GM21447 (cell line): ENCODE results near the gene GREB1.
A peak's percentile ranks its signal among the peaks of the same experiment; 100 is the strongest.

Source experiments
- ATAC-seq: cut with Tn5 transposase; IDR thresholded peaks from one replicate; pipeline ENCODE4 v1.9.1; 2021; ENCODE audit not compliant: unreplicated experiment

Gene GREB1

GRCh38 chr2:11578986-11579774, 45.3 kb downstream of the GREB1 start:
- ATAC-seq = no peak

DNA sequence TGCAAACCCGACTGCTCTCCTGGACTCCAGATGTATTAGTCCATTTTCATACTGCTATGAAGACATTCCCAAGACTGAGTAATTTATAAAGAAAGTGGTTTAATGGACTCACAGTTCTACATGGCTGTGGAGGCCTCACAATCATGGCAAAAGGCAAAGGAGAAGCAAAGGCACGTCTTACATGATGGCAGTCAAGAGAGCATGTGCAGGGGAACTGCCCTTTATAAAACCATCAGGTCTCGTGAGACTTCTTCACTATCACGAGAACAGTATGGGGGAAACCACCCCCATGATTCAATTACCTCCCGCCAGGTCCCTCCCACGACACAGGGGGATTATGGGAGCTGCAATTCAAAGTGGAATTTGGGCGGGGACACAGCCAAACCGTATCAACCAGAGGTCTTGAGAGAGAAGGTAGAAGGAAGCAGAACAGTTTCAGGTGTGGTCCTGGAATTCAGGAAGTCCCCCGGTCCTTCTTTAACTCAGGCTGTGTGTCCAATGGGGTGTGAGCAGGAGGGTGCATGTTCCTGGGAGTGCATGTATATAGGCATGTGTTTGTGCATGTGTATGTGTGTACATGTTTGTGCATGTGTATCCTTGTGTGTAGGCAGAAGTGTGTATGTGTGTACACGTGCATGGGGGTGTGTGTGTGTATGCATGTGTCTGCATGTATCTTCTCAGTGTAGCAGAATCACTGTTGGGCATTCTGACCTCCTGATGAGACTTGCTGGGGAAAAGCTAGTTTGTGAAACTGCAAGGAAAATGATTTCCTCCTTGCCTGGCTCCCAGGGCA, 46.2 kb downstream of the GREB1 start:
- ATAC-seq = no peak

DNA sequence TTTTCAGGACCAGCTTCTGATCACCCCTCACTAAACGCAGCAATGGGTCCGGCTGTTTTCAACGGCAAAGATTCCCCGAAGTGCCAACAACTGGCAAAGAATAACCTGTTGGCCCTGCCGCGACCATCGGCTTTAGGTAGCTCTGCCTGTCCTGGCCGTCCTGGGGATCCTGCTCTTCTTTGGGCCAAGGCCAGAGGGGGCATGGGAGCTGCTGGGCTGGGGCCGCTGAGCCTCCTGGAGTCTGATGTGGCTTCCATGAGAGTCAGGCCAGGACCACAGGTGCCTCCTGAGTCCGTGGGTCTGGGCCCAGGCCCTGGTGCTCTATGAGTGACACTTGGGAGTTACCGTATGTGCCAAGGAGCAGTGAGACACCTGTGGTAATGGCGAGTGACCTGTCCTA, 46.9 kb downstream of the GREB1 start:
- no peak for ATAC-seq

- ATAC-seq = no peak
These were observed 47.4 kb downstream of the GREB1 start for GRCh38 chr2:11581124-11581796.

DNA sequence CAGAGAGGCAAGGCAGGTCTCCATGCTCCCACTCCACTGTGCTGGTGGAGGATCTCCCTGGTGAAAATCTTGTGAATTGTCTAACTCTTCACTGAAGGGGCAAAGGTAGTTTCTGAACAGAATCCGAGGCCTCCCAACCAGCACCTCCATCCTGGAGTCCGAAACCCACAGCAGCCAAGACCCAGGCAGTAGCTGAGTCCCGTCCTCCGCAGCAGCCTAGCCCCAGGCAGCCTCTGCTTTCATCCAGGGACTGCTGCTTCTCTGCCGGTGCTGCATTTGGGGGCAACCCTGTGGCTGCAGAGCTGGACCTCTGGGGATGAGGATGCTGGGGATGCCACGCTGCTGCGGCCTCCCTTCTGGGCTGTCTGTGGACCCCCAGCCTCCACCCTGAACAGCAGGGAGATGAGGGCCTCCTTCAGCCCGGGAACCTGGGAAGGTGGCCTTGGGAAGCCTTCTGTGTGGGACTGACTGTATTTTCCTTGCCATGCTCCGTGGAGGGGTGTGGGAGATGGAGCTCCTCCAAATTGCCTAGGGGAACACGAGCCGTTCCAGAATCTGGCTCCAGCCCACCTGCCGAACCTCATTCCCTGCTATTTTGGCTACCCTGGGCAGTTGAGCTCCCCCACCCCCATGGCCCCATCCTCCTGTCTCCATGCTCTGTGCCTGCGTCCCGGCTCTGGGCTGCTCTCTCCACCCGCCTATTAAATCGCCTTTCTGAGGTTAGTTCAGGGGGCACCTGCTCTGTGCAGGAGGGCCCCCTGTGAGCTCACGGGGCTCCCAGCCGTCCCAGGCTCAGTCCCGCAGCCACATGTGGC, 48.2 kb downstream of the GREB1 start:
- ATAC-seq = no peak

DNA sequence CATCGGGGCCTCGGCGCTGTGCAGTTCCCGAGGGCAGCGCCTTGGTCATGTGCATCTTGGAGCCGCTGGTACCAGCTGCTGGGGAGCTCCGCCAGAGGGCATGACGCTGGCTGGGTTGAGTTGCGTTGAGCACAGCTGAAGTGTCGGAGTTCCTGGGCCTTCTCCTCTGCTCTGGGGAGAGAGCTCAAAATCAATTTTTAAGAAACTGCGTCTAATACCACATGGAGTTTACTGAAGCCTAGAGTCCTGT, 48.7 kb downstream of the GREB1 start:
- ATAC-seq = no peak

GRCh38 chr2:11582862-11583752, 49.3 kb downstream of the GREB1 start:
- peak; percentile 46 for ATAC-seq

DNA sequence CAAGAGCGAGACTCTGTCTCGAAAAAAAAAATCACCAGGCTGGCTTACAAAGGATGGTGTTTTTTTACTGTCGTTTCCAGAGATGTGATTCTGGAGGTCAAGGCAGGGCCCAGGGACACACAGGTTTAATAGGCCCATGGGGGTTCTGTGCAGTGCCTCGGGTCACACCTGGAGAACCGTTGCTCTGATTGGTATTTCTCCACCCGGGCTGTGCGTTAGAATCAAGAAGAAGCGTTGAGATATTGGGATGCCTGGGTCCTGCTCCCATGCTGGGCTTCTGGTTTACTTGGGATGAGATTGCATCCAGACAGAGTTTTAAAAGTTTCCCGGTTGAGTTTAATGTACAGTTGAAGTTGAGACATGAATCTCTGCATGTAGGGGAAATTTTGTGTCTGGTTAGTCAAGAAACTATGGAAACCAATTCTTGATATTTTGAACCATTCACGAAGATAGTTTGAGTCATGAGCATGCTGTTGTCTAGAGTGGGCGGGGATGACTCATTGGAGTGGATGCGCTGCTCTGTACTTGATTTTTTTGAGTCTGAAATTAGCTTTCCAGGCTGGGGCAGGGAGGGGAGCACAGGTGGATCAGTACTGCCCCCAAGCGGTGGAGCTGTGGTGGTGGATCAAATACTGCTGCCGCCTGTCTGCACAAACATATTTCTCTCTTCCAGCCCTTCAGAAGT, 50.1 kb downstream of the GREB1 start:
- ATAC-seq = peak; percentile 85

- no peak for ATAC-seq
These were observed 50.7 kb downstream of the GREB1 start for GRCh38 chr2:11584525-11585056.

DNA sequence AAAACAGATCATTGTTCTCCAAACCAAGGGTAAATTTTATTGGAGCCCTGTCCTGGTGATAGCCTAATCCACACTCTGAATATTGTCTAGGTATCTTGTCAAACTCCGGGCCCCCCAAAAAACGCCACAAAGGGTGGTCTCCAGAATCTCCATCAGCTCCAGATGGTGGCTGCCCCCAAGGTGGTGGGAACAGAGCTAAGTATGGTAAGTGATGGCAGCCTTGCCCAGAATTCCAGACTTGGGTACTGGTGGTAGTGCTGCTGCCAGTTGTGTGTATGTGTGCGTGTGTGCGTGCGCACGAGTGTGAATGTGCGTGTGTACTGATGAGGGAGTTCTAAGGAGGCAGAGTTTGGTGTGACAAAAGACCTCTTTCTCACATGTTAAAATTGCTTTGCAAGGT, 51.2 kb downstream of the GREB1 start:
- ATAC-seq = no peak

- no peak for ATAC-seq
These were observed 54.6 kb downstream of the GREB1 start for GRCh38 chr2:11588228-11589110.

DNA sequence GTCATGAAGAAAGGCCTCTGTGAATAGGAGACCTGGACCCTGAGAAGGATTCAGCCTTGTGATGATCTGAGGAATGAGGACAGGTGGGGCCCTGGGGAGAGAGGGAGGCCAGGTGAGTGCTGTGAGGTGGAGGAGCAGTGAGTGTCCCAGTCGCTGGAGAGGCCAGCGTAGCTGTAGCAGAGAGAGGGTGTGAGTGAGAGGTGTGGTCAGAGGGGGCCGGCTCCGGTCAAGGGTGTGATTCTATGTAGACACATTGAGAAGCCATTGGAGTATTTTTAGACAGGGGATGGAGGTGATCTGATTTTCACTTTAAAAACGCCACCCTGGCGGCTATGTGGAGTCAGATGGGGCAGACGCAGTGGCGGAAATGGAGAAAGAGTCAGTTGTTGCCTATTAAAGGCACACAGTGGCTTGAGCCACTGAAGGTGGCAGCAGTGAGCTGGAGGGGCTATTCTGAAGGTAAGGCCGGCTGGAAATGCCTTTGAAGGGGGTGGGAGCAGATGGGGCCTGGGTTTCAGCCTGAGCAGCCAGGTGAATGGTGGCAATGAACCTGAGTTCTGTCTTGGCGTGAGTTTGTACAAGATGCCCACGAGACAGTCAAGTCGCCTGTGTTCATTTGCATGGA, 55.6 kb downstream of the GREB1 start:
- no peak for ATAC-seq

- ATAC-seq = no peak
These were observed 56.3 kb downstream of the GREB1 start for GRCh38 chr2:11590193-11590592.

DNA sequence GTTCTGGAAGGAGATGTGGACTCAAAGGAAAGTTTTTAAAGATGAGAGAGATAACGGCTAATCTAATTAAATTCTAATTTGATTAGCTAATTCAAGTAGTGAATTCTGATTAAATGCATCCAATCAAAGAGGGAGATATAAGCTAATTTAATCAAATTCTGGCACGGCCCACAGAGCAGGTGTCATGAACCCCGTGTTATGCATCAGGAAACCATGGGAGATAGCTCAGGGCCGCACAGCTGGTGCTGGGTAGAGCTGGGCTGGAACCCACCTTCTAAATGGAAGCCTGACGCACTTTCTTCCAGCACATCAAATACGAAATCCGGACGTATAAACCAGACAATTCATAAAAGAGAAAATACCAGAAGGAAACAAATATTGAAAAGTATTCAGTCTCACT, 57.2 kb downstream of the GREB1 start:
- no peak for ATAC-seq

DNA sequence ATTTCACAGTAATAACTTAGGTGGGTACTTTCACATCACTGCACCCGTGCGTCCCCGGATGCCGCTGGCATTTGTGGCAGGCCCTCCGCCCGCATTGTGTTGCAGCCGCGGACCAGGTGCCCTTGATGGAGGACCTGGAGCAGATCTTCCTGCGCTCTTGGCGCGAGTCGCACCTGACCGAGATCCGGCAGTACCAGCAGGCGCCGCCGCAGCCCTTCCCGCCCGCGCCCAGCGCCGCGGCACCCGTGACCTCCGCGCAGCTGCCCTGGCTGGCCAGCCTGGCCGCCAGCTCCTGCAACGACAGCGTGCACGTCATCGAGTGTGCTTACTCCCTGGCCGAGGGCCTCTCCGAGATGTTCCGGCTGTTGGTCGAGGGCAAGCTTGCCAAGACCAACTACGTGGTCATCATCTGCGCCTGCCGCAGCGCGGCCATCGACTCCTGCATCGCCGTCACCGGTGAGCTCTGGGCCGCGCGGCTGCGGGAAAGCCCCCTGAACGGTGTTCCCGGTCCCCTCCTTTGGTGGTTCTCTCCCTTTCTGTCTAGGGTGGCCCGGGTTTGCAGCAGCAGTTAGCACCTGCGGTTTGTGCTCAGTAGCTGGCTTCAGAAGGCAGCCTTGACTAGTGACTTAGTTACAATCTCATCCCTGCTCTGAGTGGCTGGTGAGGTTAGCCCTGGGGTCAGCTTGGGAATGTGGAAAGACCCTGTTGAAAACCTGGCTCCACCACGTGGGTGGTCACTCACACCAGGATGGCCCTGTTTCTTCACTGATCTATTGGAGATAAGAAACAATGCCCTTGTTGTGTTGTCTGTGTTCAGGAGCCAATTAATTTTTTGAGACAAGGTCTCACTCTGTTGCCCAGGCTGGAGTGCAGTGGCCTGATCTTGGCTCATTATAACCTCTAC, 59.1 kb downstream of the GREB1 start:
- ATAC-seq = no peak

- no peak for ATAC-seq
These were observed 63.0 kb downstream of the GREB1 start for GRCh38 chr2:11596801-11597200.
